DOHH2 (cell line): ENCODE results near the gene TCF20.

Experiments used
- H3F3A ChIP-seq: fragments of 200-600 bp; sonication (generic), shearing (Covaris generic); 2 replicates; pipeline ENCODE4 v1.6.0; 2016; ENCODE audit warnings: antibody characterized with exemption, mild to moderate bottlenecking; ENCODE audit not compliant: control insufficient read depth, insufficient read depth
- H3K27ac ChIP-seq: fragments of 200-600 bp; sonication (generic); 2 replicates; pipeline ENCODE4 v1.5.1; 2014; ENCODE audit warnings: low read depth, mild to moderate bottlenecking, low read length, moderate library complexity
- H3K27me3 ChIP-seq: fragments of 200-600 bp; sonication (generic); 2 replicates; pipeline ENCODE4 v1.6.1; 2014; ENCODE audit warnings: mild to moderate bottlenecking, low read length, mixed read lengths; ENCODE audit not compliant: control insufficient read depth
- H3K36me3 ChIP-seq: fragments of 200-600 bp; sonication (generic); 2 replicates; pipeline ENCODE4 v1.6.1; 2014; ENCODE audit warnings: mild to moderate bottlenecking, low read length, moderate library complexity, mixed read lengths; ENCODE audit not compliant: control insufficient read depth
- H3K4me1 ChIP-seq: fragments of 200-600 bp; sonication (generic); 2 replicates; pipeline ENCODE4 v1.6.1; 2014; ENCODE audit warnings: mild to moderate bottlenecking, low read length, mixed read lengths; ENCODE audit not compliant: control insufficient read depth
- H3K4me2 ChIP-seq: fragments of 200-600 bp; sonication (generic); 2 replicates; pipeline ENCODE4 v1.6.0; 2014; ENCODE audit warnings: mild to moderate bottlenecking, low read length, moderate library complexity
- H3K4me3 ChIP-seq: fragments of 200-600 bp; sonication (generic); 2 replicates; pipeline ENCODE4 v1.5.1; 2014; ENCODE audit warnings: mild to moderate bottlenecking, low read length, mixed read lengths
- H3K79me2 ChIP-seq: fragments of 200-600 bp; sonication (generic); 2 replicates; pipeline ENCODE4 v1.6.1; 2014; ENCODE audit warnings: mild to moderate bottlenecking, low read length, mixed read lengths; ENCODE audit not compliant: control insufficient read depth
- H3K9me2 ChIP-seq: fragments of 200-600 bp; sonication (generic); replicated peaks from 2 replicates; pipeline ENCODE4 v1.6.1; 2014; ENCODE audit warnings: mild to moderate bottlenecking, low read length, mixed read lengths; ENCODE audit not compliant: control insufficient read depth
- H3K9me3 ChIP-seq: fragments of 200-600 bp; sonication (generic); 2 replicates; pipeline ENCODE4 v1.6.1; 2014; ENCODE audit warnings: antibody characterized with exemption, low read length, mixed read lengths; ENCODE audit not compliant: control insufficient read depth, insufficient read depth
- H4K20me1 ChIP-seq: fragments of 200-600 bp; sonication (generic); 2 replicates; pipeline ENCODE4 v1.6.0; 2014; ENCODE audit warnings: low read depth, mild to moderate bottlenecking, antibody characterized with exemption, low read length, moderate library complexity; ENCODE audit not compliant: control insufficient read depth, insufficient read depth
- CTCF ChIP-seq: fragments of 200-600 bp; sonication (generic); IDR thresholded peaks from one replicate; pipeline ENCODE4 v1.5.1; 2014; ENCODE audit warnings: antibody characterized with exemption, mild to moderate bottlenecking, low read depth, low read length; ENCODE audit not compliant: poor library complexity, severe bottlenecking
- EZH2phosphoT487 ChIP-seq: fragments of 200-600 bp; sonication (generic); IDR thresholded peaks from 2 replicates; pipeline ENCODE4 v1.6.1; 2017; ENCODE audit warnings: borderline replicate concordance, mild to moderate bottlenecking, antibody characterized with exemption, low read length, moderate library complexity, mixed read lengths

TCF20 gene

GRCh38 chr22:42280836-42281235, 10.4 kb upstream of the TCF20 start:
- Histone ChIP-seq H3F3A (no peaks in the 10 kb centered on the region), H3K36me3 (no peaks in the 10 kb centered on the region), H3K4me2 (no peak overlapping the region), H3K27ac (no peak overlapping the region), H3K4me3 (no peak overlapping the region), H3K79me2 (no peaks in the 10 kb centered on the region), H3K9me2 (no peaks in the 10 kb centered on the region), H3K27me3 (peaks cover 30% of the 10 kb centered on the region), H3K9me3 (no peaks in the 10 kb centered on the region), H3K4me1 (peaks cover 10% of the 10 kb centered on the region), H4K20me1 (no peaks in the 10 kb centered on the region)
- no peak for TF ChIP-seq CTCF
- no peak for TF ChIP-seq EZH2phosphoT487

- no peak overlapping the region for H3K27ac ChIP-seq
- H4K20me1 ChIP-seq = no peaks in the 10 kb centered on the region
- H3K27me3 ChIP-seq = peaks cover 30% of the 10 kb centered on the region
- H3K4me3 ChIP-seq = no peak overlapping the region
- H3K4me2 ChIP-seq = no peak overlapping the region
- H3K9me2 ChIP-seq = no peaks in the 10 kb centered on the region
- no peaks in the 10 kb centered on the region for H3F3A ChIP-seq
- H3K79me2 ChIP-seq = no peaks in the 10 kb centered on the region
- TF ChIP-seq CTCF (no peak), EZH2phosphoT487 (no peak)
- no peaks in the 10 kb centered on the region for H3K36me3 ChIP-seq
- no peaks in the 10 kb centered on the region for H3K9me3 ChIP-seq
- H3K4me1 ChIP-seq = peaks cover 7% of the 10 kb centered on the region; the same call in 1 of the 2 replicates
Measured at GRCh38 chr22:42280140-42280539, 9.7 kb upstream of the TCF20 start.

- Histone ChIP-seq H3K27me3 (peaks cover 25% of the 10 kb centered on the region), H3K4me2 (no peak overlapping the region), H3K4me1 (peaks cover 7% of the 10 kb centered on the region; the same call in 1 of the 2 replicates), H3K79me2 (no peaks in the 10 kb centered on the region), H3K36me3 (no peaks in the 10 kb centered on the region), H3K9me2 (no peaks in the 10 kb centered on the region), H4K20me1 (no peaks in the 10 kb centered on the region), H3F3A (no peaks in the 10 kb centered on the region), H3K4me3 (no peak overlapping the region), H3K27ac (no peak overlapping the region), H3K9me3 (no peaks in the 10 kb centered on the region)
- TF ChIP-seq EZH2phosphoT487 (no peak), CTCF (no peak)
Measured at GRCh38 chr22:42279425-42280020, 9.1 kb upstream of the TCF20 start.
